A549 (cell line): Measurements from ENCODE around the gene RAPGEF5.

Source experiments
- CTCF ChIP-seq: fragments of >200 bp; sonication (Bioruptor Twin); formaldehyde crosslinking; IDR thresholded peaks from 3 replicates; pipeline ENCODE4 v1.5.1; 2016
- FOSB ChIP-seq: fragments of 250-450 bp; sonication (Bioruptor Pico); IDR thresholded peaks from 2 replicates; pipeline ENCODE4 v1.5.0; 2020; ENCODE audit warnings: mild to moderate bottlenecking, moderate library complexity
- HDAC2 ChIP-seq: fragments of 200-600 bp; sonication (generic); IDR thresholded peaks from 2 replicates; pipeline ENCODE4 v1.6.1; 2016
- POLR2A ChIP-seq: IDR thresholded peaks from 2 replicates; pipeline ENCODE4 v1.6.1; 2012; ENCODE audit warnings: mild to moderate bottlenecking, low read length
- POLR2AphosphoS2 ChIP-seq: conservative IDR thresholded peaks from 2 replicates; pipeline ENCODE4 v1.6.1; 2012; ENCODE audit warnings: low read length, improper control_type of control experiment, inconsistent platforms
- RAD21 ChIP-seq, 2 experiments: fragments of >200 bp in 1 of 2; sonication (Bioruptor Twin) in 1 of 2; formaldehyde crosslinking in 1 of 2; IDR thresholded peaks in 1 of 2; conservative IDR thresholded peaks in 1 of 2; 2 replicates in 1 of 2; 3 replicates in 1 of 2; pipeline ENCODE4 v1.6.1; 2012 to 2018; ENCODE audit warnings: inconsistent platforms in 1 of 2

GRCh38 chr7:22241805-22242390 is 115.1 kb downstream of the RAPGEF5 start:
- TF ChIP-seq POLR2AphosphoS2 (no peak), CTCF (no peak), RAD21 (conservative IDR thresholded peaks at IDR 0.05 in 1 of 2, IDR thresholded peaks at IDR 0.05 in 1 of 2) (no peak), FOSB (no peak), HDAC2 (no peak), POLR2A (no peak)
